Activated CD8-positive, alpha-beta memory T cell treated with anti-CD3 and anti-CD28 coated beads, Interleukin-2, amount 50 U/mL, for 48 hours (primary cell): ENCODE measurements around the gene TMEM185A.
"Not testable (repeated sequence)": the region's sequence is repeated elsewhere in the genome, so short reads cannot be mapped to it uniquely, and the experiment has no call there.

ENCODE experiments used
- DNase-seq: peaks from one replicate; pipeline ENCODE4 v3.0.0-alpha.2; 2020

Gene TMEM185A

GRCh38 chrX:149631234-149632165, at the start of gene TMEM185A:
Gene TMEM185A, minus strand, starts transcription at chrX:149631792. Its CDS starts 212 bp downstream, at chrX:149631580.
- peak; percentile 83 for DNase-seq

GRCh38 chrX:149681182-149681581, 49.6 kb upstream of the TMEM185A start:
- no peak for DNase-seq

- not testable (repeated sequence) for DNase-seq
Measured at GRCh38 chrX:149679164-149679678, 47.6 kb upstream of the TMEM185A start.

GRCh38 chrX:149675554-149675953, 44.0 kb upstream of the TMEM185A start:
- DNase-seq, result not testable (repeated sequence)

GRCh38 chrX:149675088-149675487, 43.5 kb upstream of the TMEM185A start:
- not testable (repeated sequence) for DNase-seq

- DNase-seq, result not testable (repeated sequence)
Measured at GRCh38 chrX:149660613-149661012, 29.0 kb upstream of the TMEM185A start.

GRCh38 chrX:149656260-149656884, 24.8 kb upstream of the TMEM185A start:
- not testable (repeated sequence) for DNase-seq

GRCh38 chrX:149652232-149652981, 20.8 kb upstream of the TMEM185A start:
- DNase-seq, result no peak

GRCh38 chrX:149650162-149650561, 18.6 kb upstream of the TMEM185A start:
- no peak for DNase-seq

GRCh38 chrX:149648932-149649331, 17.3 kb upstream of the TMEM185A start:
- no peak for DNase-seq

- DNase-seq, result no peak
Measured at GRCh38 chrX:149647505-149647904, 15.9 kb upstream of the TMEM185A start.

GRCh38 chrX:149643496-149643895, 11.9 kb upstream of the TMEM185A start:
- no peak for DNase-seq

GRCh38 chrX:149641835-149642234, 10.2 kb upstream of the TMEM185A start:
- no peak for DNase-seq

GRCh38 chrX:149641432-149641831, 9.8 kb upstream of the TMEM185A start:
- DNase-seq, result no peak

GRCh38 chrX:149639568-149639967, 8.0 kb upstream of the TMEM185A start:
- DNase-seq, result no peak

GRCh38 chrX:149638860-149639259, 7.3 kb upstream of the TMEM185A start:
- no peak for DNase-seq

GRCh38 chrX:149633511-149633910, 1.9 kb upstream of the TMEM185A start:
- DNase-seq, result no peak

GRCh38 chrX:149630681-149631233, 835 bp downstream of the TMEM185A start:
- DNase-seq, result no peak

GRCh38 chrX:149629730-149630387, 1.7 kb downstream of the TMEM185A start:
- no peak for DNase-seq

GRCh38 chrX:149628768-149629167, 2.8 kb downstream of the TMEM185A start:
- no peak for DNase-seq

GRCh38 chrX:149628280-149628679, 3.3 kb downstream of the TMEM185A start:
- no peak for DNase-seq

- DNase-seq, result not testable (repeated sequence)
Measured at GRCh38 chrX:149626829-149627228, 4.8 kb downstream of the TMEM185A start.
